HG03571 (cell line): Measurements from ENCODE around the gene GDAP2.

Experiments
- ATAC-seq: cut with Tn5 transposase; IDR thresholded peaks from one replicate; pipeline ENCODE4 v1.9.1; 2021; ENCODE audit not compliant: unreplicated experiment

The GDAP2 gene

GRCh38 chr1:117842408-117843170, 86.8 kb downstream of the GDAP2 start:
- no peak for ATAC-seq

GRCh38 chr1:117841117-117841650, 88.2 kb downstream of the GDAP2 start:
- no peak for ATAC-seq

GRCh38 chr1:117838911-117839310, 90.5 kb downstream of the GDAP2 start:
- no peak for ATAC-seq

- ATAC-seq, result no peak
These were observed 93.4 kb downstream of the GDAP2 start for GRCh38 chr1:117836069-117836468.

GRCh38 chr1:117834416-117834815, 95.0 kb downstream of the GDAP2 start:
- ATAC-seq, result no peak

GRCh38 chr1:117832453-117832852, 97.0 kb downstream of the GDAP2 start:
- no peak for ATAC-seq

- ATAC-seq, result no peak
These were observed 99.2 kb downstream of the GDAP2 start for GRCh38 chr1:117830222-117830621.

- ATAC-seq, result no peak
These were observed 101.2 kb downstream of the GDAP2 start for GRCh38 chr1:117828201-117828600.

- ATAC-seq, result no peak
These were observed 102.8 kb downstream of the GDAP2 start for GRCh38 chr1:117826540-117827078.

DNA sequence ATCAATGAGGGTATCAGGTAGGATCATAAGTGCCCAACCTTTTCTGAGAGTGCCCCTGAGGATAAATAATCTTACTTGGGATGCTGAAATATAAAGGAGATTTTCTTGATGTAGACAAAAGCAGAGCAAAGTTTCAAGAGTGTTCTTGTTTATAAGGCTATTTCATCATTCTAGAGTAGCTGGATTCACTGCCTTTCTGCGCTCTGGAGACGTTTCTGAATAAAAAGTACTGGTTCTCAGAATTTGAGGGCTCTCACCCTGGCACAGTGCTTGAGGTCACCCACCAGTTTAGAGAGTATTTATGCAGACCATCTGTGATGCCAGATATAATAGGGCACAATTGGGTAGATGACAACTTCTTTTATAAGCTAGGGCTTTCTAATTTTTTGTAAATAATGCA, 103.3 kb downstream of the GDAP2 start:
- ATAC-seq, result no peak

DNA sequence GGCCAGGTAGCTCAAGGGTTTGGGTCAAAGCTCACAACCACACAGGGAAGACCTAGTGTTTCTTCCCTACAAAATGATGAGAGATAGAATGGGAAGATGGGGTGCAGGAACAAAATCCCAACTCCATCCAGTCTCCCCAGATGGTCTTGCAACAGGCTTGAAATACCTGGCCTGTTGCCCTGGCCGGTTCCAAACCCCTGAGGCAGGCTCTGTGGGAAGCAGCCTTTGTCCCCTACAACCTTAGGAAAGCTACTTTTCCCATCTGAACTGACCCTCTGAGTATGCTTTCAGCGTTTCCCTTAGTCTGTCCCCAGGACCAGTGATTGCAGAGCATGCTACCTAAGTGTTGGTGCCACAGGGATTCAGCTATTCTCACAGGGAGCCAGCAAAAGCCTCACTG, 104.0 kb downstream of the GDAP2 start:
- ATAC-seq, result no peak

- no peak for ATAC-seq
These were observed 104.8 kb downstream of the GDAP2 start for GRCh38 chr1:117824616-117825015.

GRCh38 chr1:117821774-117822482, 107.5 kb downstream of the GDAP2 start:
- no peak for ATAC-seq

DNA sequence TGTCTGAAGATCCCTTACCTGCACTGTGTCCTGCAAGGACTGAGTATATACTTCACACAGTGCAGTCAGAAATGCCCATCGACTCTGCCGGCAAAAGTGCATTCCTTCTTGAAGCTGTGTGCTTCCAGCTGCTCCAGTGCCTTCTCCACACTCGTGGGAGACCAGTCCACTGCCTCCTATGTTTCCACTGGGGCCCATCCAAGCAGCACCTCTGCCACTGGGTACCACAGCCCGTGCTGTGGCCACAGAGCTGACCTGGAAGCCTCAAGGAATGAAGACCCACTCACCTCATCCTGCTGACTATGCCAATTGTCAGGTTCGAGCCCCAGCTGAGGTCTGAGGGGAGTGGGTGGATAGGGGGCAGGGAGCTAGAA, 108.1 kb downstream of the GDAP2 start:
- no peak for ATAC-seq

GRCh38 chr1:117820694-117821381, 108.6 kb downstream of the GDAP2 start:
- no peak for ATAC-seq

GRCh38 chr1:117820096-117820495, 109.3 kb downstream of the GDAP2 start:
- ATAC-seq, result no peak

DNA sequence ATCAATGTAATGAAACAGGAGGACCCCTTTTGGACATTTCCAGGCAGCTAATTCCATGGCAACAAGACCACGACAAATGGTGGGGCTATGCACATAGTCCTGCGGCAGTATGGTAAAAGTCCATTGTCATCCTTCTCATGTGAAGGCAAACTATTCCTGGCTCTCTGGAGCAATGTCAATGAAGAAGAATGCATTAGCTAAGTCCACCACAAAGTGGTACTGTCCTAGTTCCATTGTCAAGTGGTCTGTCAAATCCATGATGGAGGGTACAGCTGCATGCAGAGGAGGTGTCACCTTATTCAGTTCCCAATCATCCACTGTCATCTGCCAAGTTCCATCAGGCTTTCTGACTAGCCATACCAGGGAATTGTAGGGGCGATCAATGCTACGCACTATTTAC, 110.1 kb downstream of the GDAP2 start:
- ATAC-seq, result no peak

DNA sequence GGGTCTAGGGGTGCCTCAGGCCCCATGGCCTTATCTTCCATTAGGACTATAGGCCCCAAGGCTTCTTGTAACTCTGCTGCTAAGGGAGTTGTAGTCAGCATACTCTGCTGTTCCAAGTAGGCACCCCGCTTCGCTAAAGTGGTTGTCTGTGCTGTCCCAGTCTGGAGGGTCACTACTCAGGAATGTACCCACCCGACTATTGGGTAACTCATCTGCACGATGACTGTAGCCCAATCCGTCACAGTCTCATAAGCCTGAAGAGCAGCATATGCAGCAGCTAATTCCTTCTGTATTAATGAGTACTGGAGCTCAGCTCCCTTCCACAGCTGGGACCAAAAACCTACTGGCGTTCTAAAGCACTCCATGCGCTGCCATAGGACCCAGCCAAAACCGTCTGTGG, 111.0 kb downstream of the GDAP2 start:
- ATAC-seq, result no peak

DNA sequence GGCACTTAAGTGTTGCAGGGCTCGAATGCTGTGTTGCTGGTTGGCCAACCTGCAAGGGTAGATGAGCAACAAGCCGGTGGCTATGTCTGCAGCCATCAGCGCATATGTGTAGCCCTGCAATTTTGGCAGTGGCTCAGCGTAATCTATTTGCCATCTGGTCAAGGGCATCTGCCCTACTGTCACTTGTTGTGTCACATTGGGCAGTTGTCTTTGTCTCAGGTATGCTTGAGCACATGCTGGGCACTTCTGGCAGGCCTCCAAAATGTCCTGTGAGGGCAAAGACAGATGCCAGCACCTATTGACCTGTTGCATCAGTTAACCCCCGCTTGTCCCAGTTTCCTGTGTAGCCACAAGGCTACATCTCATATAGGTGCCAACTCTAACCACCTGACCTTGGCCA, 111.8 kb downstream of the GDAP2 start:
- ATAC-seq, result no peak

GRCh38 chr1:117815926-117816325, 113.5 kb downstream of the GDAP2 start:
- ATAC-seq, result no peak
